ENCODE results near the gene MEGF11.

DNA sequence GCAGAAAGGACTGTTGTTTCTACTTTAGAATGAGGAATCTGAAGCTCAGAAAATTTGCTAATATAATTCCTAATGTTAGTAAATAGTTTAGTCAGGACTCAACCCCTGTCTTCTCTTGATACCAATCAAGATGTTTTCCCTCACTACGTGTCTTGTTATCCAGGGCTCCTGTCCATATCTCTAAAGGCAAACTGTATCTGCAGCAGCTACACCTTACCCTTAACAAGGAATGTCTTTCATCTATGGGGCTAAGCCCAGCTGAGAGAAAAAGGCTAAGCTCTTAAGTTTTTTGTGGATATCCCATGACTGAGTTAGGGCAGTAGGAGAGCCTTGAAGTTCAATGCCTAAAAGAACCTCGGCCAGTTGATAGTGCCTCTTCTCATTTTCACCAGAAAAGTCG, 351.7 kb downstream of the MEGF11 start:
- TF ChIP-seq, protein P1, sequence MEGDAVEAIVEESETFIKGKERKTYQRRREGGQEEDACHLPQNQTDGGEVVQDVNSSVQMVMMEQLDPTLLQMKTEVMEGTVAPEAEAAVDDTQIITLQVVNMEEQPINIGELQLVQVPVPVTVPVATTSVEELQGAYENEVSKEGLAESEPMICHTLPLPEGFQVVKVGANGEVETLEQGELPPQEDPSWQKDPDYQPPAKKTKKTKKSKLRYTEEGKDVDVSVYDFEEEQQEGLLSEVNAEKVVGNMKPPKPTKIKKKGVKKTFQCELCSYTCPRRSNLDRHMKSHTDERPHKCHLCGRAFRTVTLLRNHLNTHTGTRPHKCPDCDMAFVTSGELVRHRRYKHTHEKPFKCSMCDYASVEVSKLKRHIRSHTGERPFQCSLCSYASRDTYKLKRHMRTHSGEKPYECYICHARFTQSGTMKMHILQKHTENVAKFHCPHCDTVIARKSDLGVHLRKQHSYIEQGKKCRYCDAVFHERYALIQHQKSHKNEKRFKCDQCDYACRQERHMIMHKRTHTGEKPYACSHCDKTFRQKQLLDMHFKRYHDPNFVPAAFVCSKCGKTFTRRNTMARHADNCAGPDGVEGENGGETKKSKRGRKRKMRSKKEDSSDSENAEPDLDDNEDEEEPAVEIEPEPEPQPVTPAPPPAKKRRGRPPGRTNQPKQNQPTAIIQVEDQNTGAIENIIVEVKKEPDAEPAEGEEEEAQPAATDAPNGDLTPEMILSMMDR (IDR thresholded peaks at IDR 0.05): no peak
- TF ChIP-seq POLR2AphosphoS5 (IDR thresholded peaks at IDR 0.05): no peak

Data from breast epithelium (tissue), 3 donors.